HUES6 (cell line): ENCODE data around the gene SLC35B1.

Source experiments
- H3K27ac ChIP-seq: 2 replicates; pipeline ENCODE4 v1.7.0; 2013; ENCODE audit warnings: low read depth, mild to moderate bottlenecking, low read length, inconsistent platforms
- H3K27me3 ChIP-seq: 2 replicates; pipeline ENCODE4 v1.6.1; 2013; ENCODE audit warnings: low read length; ENCODE audit not compliant: control insufficient read depth, insufficient read depth
- H3K36me3 ChIP-seq: 2 replicates; pipeline ENCODE4 v1.6.1; 2013; ENCODE audit warnings: low read length; ENCODE audit not compliant: control insufficient read depth, insufficient read depth
- H3K4me1 ChIP-seq: 2 replicates; pipeline ENCODE4 v1.6.1; 2013; ENCODE audit warnings: low read length; ENCODE audit not compliant: control insufficient read depth, insufficient read depth
- H3K4me3 ChIP-seq: 2 replicates; pipeline ENCODE4 v1.5.1; 2013; ENCODE audit warnings: low read depth, low read length
- H3K9ac ChIP-seq: one replicate; pipeline ENCODE4 v1.6.1; 2013; ENCODE audit warnings: mild to moderate bottlenecking, low read length
- H3K9me3 ChIP-seq: 2 replicates; pipeline ENCODE4 v1.6.1; 2013; ENCODE audit warnings: low read depth, low read length; ENCODE audit not compliant: control insufficient read depth, insufficient read depth

SLC35B1 gene

GRCh38 chr17:49716668-49717364 lies 9.1 kb upstream of the SLC35B1 start:
- H3K4me3 ChIP-seq: no peak overlapping the region
- no peaks in the 10 kb centered on the region for H3K9me3 ChIP-seq
- H3K36me3 ChIP-seq: peaks cover 76% of the 10 kb centered on the region
- no peaks in the 10 kb centered on the region for H3K4me1 ChIP-seq
- no peak overlapping the region for H3K27ac ChIP-seq
- no peak overlapping the region for H3K9ac ChIP-seq
- H3K27me3 ChIP-seq: no peaks in the 10 kb centered on the region

DNA sequence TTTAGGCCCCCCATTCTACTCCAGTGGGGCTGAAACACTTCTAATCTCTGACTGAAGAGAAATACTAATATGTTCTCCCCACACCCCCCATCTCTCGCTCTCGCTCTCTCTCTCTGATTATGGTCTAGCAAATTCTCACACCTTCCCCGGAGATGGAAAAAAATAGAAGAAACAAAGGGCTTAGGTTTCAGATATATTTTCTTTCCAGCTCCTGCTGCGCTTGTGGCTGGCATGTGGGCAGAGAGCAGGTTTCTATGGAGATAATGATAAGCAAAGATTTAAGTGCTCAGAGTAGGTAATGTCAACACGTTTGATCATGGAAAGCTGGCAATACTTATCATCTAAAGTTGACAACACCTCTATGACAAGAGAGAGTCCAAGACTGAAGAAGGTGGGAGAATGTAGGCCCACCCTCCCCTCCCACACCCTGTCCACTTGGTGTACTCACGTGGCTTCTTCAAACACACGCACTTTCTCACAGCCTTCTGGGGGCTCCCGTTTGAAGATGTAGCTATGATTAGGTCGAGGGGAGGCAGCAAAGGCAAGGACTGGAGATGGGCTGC lies 8.0 kb upstream of the SLC35B1 start:
- H3K27ac ChIP-seq: no peak overlapping the region
- no peaks in the 10 kb centered on the region for H3K4me1 ChIP-seq
- no peaks in the 10 kb centered on the region for H3K9me3 ChIP-seq
- no peaks in the 10 kb centered on the region for H3K27me3 ChIP-seq
- peaks cover 71% of the 10 kb centered on the region for H3K36me3 ChIP-seq
- no peak overlapping the region for H3K9ac ChIP-seq
- no peak overlapping the region for H3K4me3 ChIP-seq

DNA sequence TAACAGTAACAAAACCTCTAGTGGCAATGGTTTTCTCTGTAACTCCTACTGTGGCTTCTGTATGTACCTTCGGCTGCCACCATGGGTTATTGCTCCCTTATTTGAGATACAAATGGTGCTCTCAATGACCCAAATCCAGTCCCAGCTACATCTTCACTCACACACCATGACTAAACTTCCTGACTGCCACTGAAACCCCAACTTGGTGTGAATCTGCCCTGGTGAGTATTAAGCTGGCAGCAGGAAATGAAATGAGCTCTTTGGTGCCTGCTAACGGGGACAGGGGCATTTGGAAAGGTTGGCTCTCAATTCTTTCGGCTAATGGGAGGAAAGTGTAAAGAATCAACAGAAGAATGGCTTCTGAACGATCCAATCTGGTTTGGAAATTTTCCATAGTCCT lies 7.5 kb upstream of the SLC35B1 start:
- H3K27ac ChIP-seq: 0 out of 2 replicates have a peak overlapping the region, but pooled peaks have one; percentile 18

GRCh38 chr17:49708515-49709183 lies 885 bp upstream of the SLC35B1 start:
- H3K4me3 ChIP-seq: peak overlapping the region; percentile 25
- H3K27me3 ChIP-seq: no peaks in the 10 kb centered on the region
- H3K9me3 ChIP-seq: no peaks in the 10 kb centered on the region
- peaks cover 32% of the 10 kb centered on the region for H3K36me3 ChIP-seq
- H3K9ac ChIP-seq: no peak overlapping the region
- H3K27ac ChIP-seq: no peak overlapping the region
- H3K4me1 ChIP-seq: peaks cover 4% of the 10 kb centered on the region; the same call in 1 of the 2 replicates

More for the DNA sequence above, 7.5 kb upstream of the SLC35B1 start:
- peaks cover 69% of the 10 kb centered on the region for H3K36me3 ChIP-seq
- H3K27me3 ChIP-seq: no peaks in the 10 kb centered on the region
- no peak overlapping the region for H3K4me3 ChIP-seq
- no peaks in the 10 kb centered on the region for H3K4me1 ChIP-seq
- H3K9me3 ChIP-seq: no peaks in the 10 kb centered on the region
- H3K9ac ChIP-seq: no peak overlapping the region

GRCh38 chr17:49707246-49707607 lies 537 bp downstream of the SLC35B1 start:
- H3K4me3 ChIP-seq: peak overlapping the region; percentile 73
- peak overlapping the region; percentile 98; the same call in 1 of the 2 replicates for H3K27ac ChIP-seq
- H3K4me1 ChIP-seq: peaks cover 4% of the 10 kb centered on the region; the same call in 1 of the 2 replicates
- H3K9me3 ChIP-seq: no peaks in the 10 kb centered on the region
- H3K9ac ChIP-seq: peak overlapping the region; percentile 99
- H3K27me3 ChIP-seq: no peaks in the 10 kb centered on the region
- H3K36me3 ChIP-seq: peaks cover 42% of the 10 kb centered on the region

GRCh38 chr17:49705254-49705653 lies 2.5 kb downstream of the SLC35B1 start:
- Histone ChIP-seq H3K4me1 (peaks cover 4% of the 10 kb centered on the region; the same call in 1 of the 2 replicates), H3K9ac (no peak overlapping the region), H3K9me3 (no peaks in the 10 kb centered on the region), H3K4me3 (no peak overlapping the region), H3K27ac (no peak overlapping the region), H3K27me3 (no peaks in the 10 kb centered on the region), H3K36me3 (peaks cover 57% of the 10 kb centered on the region)

- Histone ChIP-seq H3K4me3 (no peak overlapping the region), H3K27me3 (no peaks in the 10 kb centered on the region), H3K9me3 (no peaks in the 10 kb centered on the region), H3K9ac (no peak overlapping the region), H3K27ac (no peak overlapping the region), H3K4me1 (peaks cover 4% of the 10 kb centered on the region; the same call in 1 of the 2 replicates), H3K36me3 (peaks cover 60% of the 10 kb centered on the region)
Measured at GRCh38 chr17:49703557-49704277, 4.0 kb downstream of the SLC35B1 start.

- Histone ChIP-seq H3K4me3 (no peak overlapping the region), H3K36me3 (peaks cover 60% of the 10 kb centered on the region), H3K27ac (no peak overlapping the region), H3K9ac (no peak overlapping the region), H3K4me1 (no peaks in the 10 kb centered on the region), H3K9me3 (no peaks in the 10 kb centered on the region), H3K27me3 (no peaks in the 10 kb centered on the region)
Measured at GRCh38 chr17:49700960-49701359, 6.8 kb downstream of the SLC35B1 start.

DNA sequence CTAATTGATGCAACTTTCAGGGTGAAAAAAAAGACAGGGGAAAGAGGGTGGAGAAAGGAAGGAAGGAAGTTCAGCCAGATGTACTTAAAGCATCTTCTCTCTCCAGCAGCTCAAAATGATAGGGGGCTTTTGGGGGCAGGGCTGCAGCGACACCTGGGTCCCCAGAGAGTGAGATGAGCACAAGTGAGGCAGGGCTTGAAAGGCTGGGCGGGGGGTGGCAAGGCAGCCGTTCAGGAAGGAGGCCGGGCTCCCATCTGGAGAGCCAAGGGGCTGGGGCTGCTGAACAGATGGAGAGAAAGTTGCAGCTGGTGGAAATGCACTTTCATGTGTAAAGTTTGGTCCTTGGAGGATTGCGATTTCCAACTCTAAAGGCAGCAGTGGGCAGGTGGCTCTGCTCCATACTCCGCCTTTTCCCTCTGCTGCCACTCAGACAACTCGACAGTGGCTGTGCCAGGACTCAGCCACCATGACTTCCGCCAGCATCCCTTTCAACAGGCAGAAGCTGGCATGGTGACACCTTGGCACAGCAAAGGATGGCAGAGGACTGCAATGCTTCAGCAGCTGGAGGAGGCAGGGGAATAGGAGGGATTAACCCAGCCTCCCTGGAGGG lies 7.7 kb downstream of the SLC35B1 start:
- Histone ChIP-seq H3K4me3 (no peak overlapping the region), H3K9ac (no peak overlapping the region), H3K4me1 (0 out of 2 replicates have a peak, but pooled peaks cover 2% of the 10 kb centered on the region), H3K27me3 (peaks cover under 1% of the 10 kb centered on the region; the same call in 1 of the 2 replicates), H3K27ac (no peak overlapping the region), H3K36me3 (peaks cover 51% of the 10 kb centered on the region), H3K9me3 (no peaks in the 10 kb centered on the region)

- H3K4me1 ChIP-seq: 0 out of 2 replicates have a peak, but pooled peaks cover 6% of the 10 kb centered on the region
- no peak overlapping the region for H3K27ac ChIP-seq
- no peak overlapping the region for H3K4me3 ChIP-seq
- H3K27me3 ChIP-seq: peaks cover 5% of the 10 kb centered on the region; the same call in 1 of the 2 replicates
- no peak overlapping the region for H3K9ac ChIP-seq
- H3K36me3 ChIP-seq: peaks cover 31% of the 10 kb centered on the region
- H3K9me3 ChIP-seq: no peaks in the 10 kb centered on the region
Measured at GRCh38 chr17:49698005-49698404, 9.8 kb downstream of the SLC35B1 start.
